H1 (cell line): Measurements from ENCODE around the gene S1PR1. TPM values are rescaled to one million over a fixed set of nuclear protein-coding genes. Genes with fewer than 3 reads are reported as not detected.

ENCODE experiments used
- CTCF ChIA-PET: fragments of 300-600 bp; sonication (Branson Sonifier 250); formaldehyde crosslinking; loops from one replicate; lab custom pipeline; 2021; ENCODE audit not compliant: partially characterized antibody; lab: Charles Lee
- POLR2A ChIA-PET: fragments of 300-600 bp; sonication (Branson Sonifier 250); formaldehyde crosslinking; loops from one replicate; lab custom pipeline; 2021; ENCODE audit warnings: inconsistent platforms; ENCODE audit not compliant: partially characterized antibody; lab: Charles Lee
- DNase-seq, 2 experiments: peaks; one replicate each; pipeline versions ENCODE4 v3.0.0 to v3.0.0-alpha.2; 2010 to 2022; ENCODE audit warnings: low spot score in 2 of 2, low read depth in 1 of 2, mixed read lengths in 1 of 2
- FAIRE-seq: peaks from 2 replicates; lab custom pipeline; 2011; peaks lifted over from hg19 to GRCh38; lab: Jason Lieb, UNC
- H2AFZ ChIP-seq: 2 replicates; pipeline ENCODE4 v1.8.1; 2012; ENCODE audit warnings: low read length, inconsistent platforms
- H2AK5ac ChIP-seq: 2 replicates; pipeline ENCODE4 v1.6.1; 2013; ENCODE audit warnings: low read depth, low read length
- H2BK120ac ChIP-seq: replicated peaks from 2 replicates; pipeline ENCODE3; 2013; ENCODE audit warnings: low read depth, low read length, inconsistent platforms
- H2BK12ac ChIP-seq: 2 replicates; pipeline ENCODE4 v1.6.1; 2013; ENCODE audit warnings: low read depth, low read length
- H2BK15ac ChIP-seq: 2 replicates; pipeline ENCODE4 v1.6.1; 2013; ENCODE audit warnings: low read length
- H2BK20ac ChIP-seq: 2 replicates; pipeline ENCODE4 v1.6.1; 2013; ENCODE audit warnings: low read length
- H2BK5ac ChIP-seq: 2 replicates; pipeline ENCODE4 v1.6.1; 2013; ENCODE audit warnings: low read depth, low read length
- H3K14ac ChIP-seq: 2 replicates; pipeline ENCODE4 v1.6.1; 2013; ENCODE audit warnings: inconsistent platforms; ENCODE audit not compliant: insufficient read length
- H3K18ac ChIP-seq: 2 replicates; pipeline ENCODE4 v1.6.1; 2013; ENCODE audit warnings: low read length; ENCODE audit errors: extremely low read depth
- H3K23ac ChIP-seq: 2 replicates; pipeline ENCODE4 v1.6.1; 2013; ENCODE audit warnings: inconsistent platforms; ENCODE audit not compliant: insufficient read length
- H3K23me2 ChIP-seq: 2 replicates; pipeline ENCODE4 v1.6.1; 2013; ENCODE audit warnings: low read depth, low read length
- H3K27ac ChIP-seq: 2 replicates; pipeline ENCODE4 v1.6.1; 2011; ENCODE audit warnings: low read depth, low read length, inconsistent platforms
- H3K27me3 ChIP-seq, 4 experiments: replicated peaks in 1 of 4; 1 replicate in 1 of 4; 2 replicates in 3 of 4; pipeline versions ENCODE4 v1.6.1 to v1.8.1; 2011 to 2013; ENCODE audit warnings: low read length in 3 of 4, mild to moderate bottlenecking in 3 of 4, inconsistent platforms in 2 of 4, mixed read lengths in 2 of 4, moderate library complexity in 1 of 4; ENCODE audit not compliant: control insufficient read depth in 3 of 4, insufficient read depth in 3 of 4; ENCODE audit errors: extremely low read depth in 1 of 4
- H3K36me3 ChIP-seq, 4 experiments: 2 replicates each; pipeline versions ENCODE4 v1.6.1 to v1.8.1; 2011 to 2013; ENCODE audit warnings: mild to moderate bottlenecking in 4 of 4, low read length in 3 of 4, moderate library complexity in 2 of 4, control low read depth in 1 of 4, inconsistent platforms in 1 of 4; ENCODE audit not compliant: insufficient read depth in 4 of 4, control insufficient read depth in 2 of 4
- H3K4ac ChIP-seq: replicated peaks from 2 replicates; pipeline ENCODE3; 2013; ENCODE audit warnings: low read length, low read depth, mixed read lengths, inconsistent platforms; ENCODE audit not compliant: insufficient read length
- H3K4me1 ChIP-seq, 4 experiments: replicated peaks in 1 of 4; 1 replicate in 1 of 4; 2 replicates in 3 of 4; pipeline versions ENCODE4 v1.6.1 to v1.8.1; 2011 to 2013; ENCODE audit warnings: low read length in 3 of 4, inconsistent platforms in 2 of 4, mixed read lengths in 1 of 4; ENCODE audit not compliant: insufficient read depth in 4 of 4, control insufficient read depth in 3 of 4
- H3K4me2 ChIP-seq, 2 experiments: 2 replicates each; pipeline versions ENCODE4 v1.6.1 to v1.8.1; 2011 to 2013; ENCODE audit warnings: low read depth in 2 of 2, low read length in 2 of 2, control low read depth in 1 of 2, inconsistent platforms in 1 of 2, mild to moderate bottlenecking in 1 of 2; ENCODE audit not compliant: insufficient read depth in 1 of 2
- H3K4me3 ChIP-seq, 4 experiments: fragments of 200-600, 300-600 bp in 1 of 4; sonication (generic), shearing (Covaris generic), sonication (Bioruptor Twin) in 1 of 4; 2 replicates each; pipeline versions ENCODE4 v1.5.1 to v1.8.1; 2011 to 2016; ENCODE audit warnings: low read length in 4 of 4, low read depth in 3 of 4, control low read depth in 2 of 4, inconsistent platforms in 2 of 4, mild to moderate bottlenecking in 2 of 4, mixed read lengths in 1 of 4, moderate library complexity in 1 of 4; ENCODE audit not compliant: insufficient read depth in 2 of 4; ENCODE audit errors: extremely low read depth in 1 of 4
- H3K56ac ChIP-seq: replicated peaks from 2 replicates; pipeline ENCODE3; 2013; ENCODE audit warnings: low read depth, mild to moderate bottlenecking, mixed read lengths, low read length, inconsistent platforms; ENCODE audit not compliant: insufficient read length
- H3K79me1 ChIP-seq: 2 replicates; pipeline ENCODE4 v1.6.1; 2013; ENCODE audit warnings: low read depth, low read length, control low read depth
- H3K79me2 ChIP-seq, 2 experiments: 2 replicates each; pipeline versions ENCODE4 v1.6.1 to v1.8.1; 2012 to 2013; ENCODE audit warnings: low read length in 2 of 2, mild to moderate bottlenecking in 2 of 2, inconsistent platforms in 1 of 2; ENCODE audit not compliant: insufficient read depth in 2 of 2, control insufficient read depth in 1 of 2
- H3K9ac ChIP-seq, 4 experiments: replicated peaks in 1 of 4; 1 replicate in 1 of 4; 2 replicates in 3 of 4; pipeline versions ENCODE4 v1.6.1 to v1.8.1; 2011 to 2013; ENCODE audit warnings: low read depth in 3 of 4, low read length in 3 of 4, control low read depth in 2 of 4, mild to moderate bottlenecking in 2 of 4, moderate library complexity in 2 of 4, inconsistent platforms in 1 of 4; ENCODE audit errors: extremely low read depth in 1 of 4
- H3K9me3 ChIP-seq, 2 experiments: 2 replicates each; pipeline versions ENCODE4 v1.6.1 to v1.8.1; 2012 to 2013; ENCODE audit warnings: mild to moderate bottlenecking in 2 of 2, moderate library complexity in 2 of 2, control low read depth in 1 of 2, inconsistent platforms in 1 of 2, low read depth in 1 of 2, low read length in 1 of 2, mixed read lengths in 1 of 2; ENCODE audit not compliant: insufficient read depth in 2 of 2
- H4K20me1 ChIP-seq, 2 experiments: replicated peaks in 1 of 2; 2 replicates each; pipeline versions ENCODE3 to v1.8.1; 2011 to 2013; ENCODE audit warnings: inconsistent platforms in 2 of 2, low read length in 2 of 2, mild to moderate bottlenecking in 1 of 2; ENCODE audit not compliant: insufficient read depth in 2 of 2, control insufficient read depth in 1 of 2
- H4K5ac ChIP-seq: 2 replicates; pipeline ENCODE4 v1.6.1; 2013; ENCODE audit warnings: low read length, low read depth, mixed read lengths, inconsistent platforms; ENCODE audit not compliant: insufficient read length
- H4K8ac ChIP-seq: 2 replicates; pipeline ENCODE4 v1.8.0; 2013; ENCODE audit warnings: mild to moderate bottlenecking, moderate library complexity, low read length, inconsistent platforms; ENCODE audit not compliant: insufficient read depth; ENCODE audit errors: extremely low read depth
- H4K91ac ChIP-seq: replicated peaks from 2 replicates; pipeline ENCODE3; 2013; ENCODE audit warnings: low read length, mixed read lengths, inconsistent platforms; ENCODE audit not compliant: insufficient read length
- KDM4A ChIP-seq: IDR thresholded peaks from one replicate; pipeline ENCODE4 v1.7.1; 2012; ENCODE audit warnings: low read depth, mild to moderate bottlenecking, moderate library complexity, low read length, inconsistent platforms; ENCODE audit not compliant: severe bottlenecking
- SIX5 ChIP-seq: IDR thresholded peaks from 2 replicates; pipeline ENCODE4 v1.6.1; 2011; ENCODE audit warnings: mild to moderate bottlenecking, low read depth, low read length
- WGBS, 2 experiments: shearing (Covaris generic) in 1 of 2; methylation state at CpG; one replicate each; pipeline versions ENCODE4 v1.1.6 to v1.1.7; 2013 to 2015; ENCODE audit warnings: low lambda C conversion rate in 2 of 2, mixed read lengths in 2 of 2, inconsistent platforms in 1 of 2, low coverage in 1 of 2, missing lambda C conversion rate in 1 of 2; ENCODE audit not compliant: insufficient replicate concordance in 2 of 2, insufficient coverage in 1 of 2, insufficient read length in 1 of 2; ENCODE audit errors: extremely low coverage in 1 of 2, missing lambda C conversion rate in 1 of 2; 5-methylcytosine and 5-hydroxymethylcytosine counted together
- polyA plus RNA-seq, 7 experiments: library from polyadenylated mRNA; depleted of rRNA in 3 of 7; stranded (reverse) in 5 of 7; unstranded in 2 of 7; fragments of >200 nt in 5 of 7; fragments of 200-250 nt in 2 of 7; gene quantifications; 1 replicate in 5 of 7; 2 replicates in 1 of 7; 4 replicates in 1 of 7; pipeline versions ENCODE4 v1.2.1 to v1.2.3, GENCODE V29; 2011 to 2013; ENCODE audit warnings: missing spikeins in 2 of 7, mixed read lengths in 2 of 7
- total RNA-seq: library from RNA; stranded (reverse); fragmentation: NEBNext Ultra II Directional; extraction: Animal tissue kit (Norgen Biotek cat#: 25700); gene quantifications from 2 replicates; pipeline ENCODE4 v1.2.1, GENCODE V29; 2021
- TF ChIP-seq, protein P1 (sequence below): IDR thresholded peaks from 2 replicates; pipeline ENCODE4 v1.6.1; 2012; ENCODE audit warnings: inconsistent platforms

Gene S1PR1
- total and polyA plus RNA-seq, 2 of the 8 experiments (the other 6 are each of a cell fraction or from before 2014, with no cell fraction given): 3.5 to 5.5 TPM

DNA sequence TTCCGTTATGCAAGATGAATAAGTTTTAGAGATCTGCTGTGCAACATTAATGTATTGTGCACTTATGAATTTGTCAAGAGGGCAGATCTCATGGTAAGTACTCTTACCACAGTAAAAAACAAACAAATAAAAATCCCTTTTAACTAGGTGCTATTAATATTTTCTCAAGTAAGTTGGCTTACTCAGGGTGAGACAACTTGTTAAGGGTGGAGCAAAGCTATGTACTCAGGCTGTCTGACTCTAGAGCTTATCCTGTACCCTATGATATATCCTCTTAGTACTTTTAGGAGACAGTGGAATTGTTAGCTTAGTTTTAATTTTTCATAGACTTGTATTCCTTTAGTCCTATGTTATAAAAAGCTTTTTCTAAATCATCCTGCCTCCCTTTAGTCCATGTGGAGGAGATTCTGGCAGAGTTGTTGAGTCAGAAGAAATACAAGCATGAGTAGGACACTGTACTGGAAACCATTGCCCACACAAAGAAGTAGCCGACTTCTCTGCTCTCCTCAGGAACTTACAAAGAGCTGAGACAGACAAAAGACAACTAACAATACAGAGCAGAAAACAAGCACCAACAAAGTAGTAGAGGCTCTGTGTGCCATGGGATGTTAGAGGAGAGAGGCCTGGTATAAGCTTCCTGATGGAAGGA is 49.2 kb downstream of the S1PR1 start:
- no peak overlapping the region for H3K23ac ChIP-seq
- no peak overlapping the region for H3K56ac ChIP-seq
- CTCF ChIA-PET: interaction anchor here (1.0 to 7.3 kb wide), 11 partner anchors 19 to 1221 kb away, joined by 3 to 82 read pairs (median 5); partner anchors contain the start of gene S1PR1
- H3K9me3 ChIP-seq: no peaks in the 10 kb centered on the region
- no peak overlapping the region for H2BK5ac ChIP-seq
- POLR2A ChIA-PET: no interaction called here
- DNase-seq (no peak), FAIRE-seq (no peak)
- H3K27me3 ChIP-seq: no peaks in the 10 kb centered on the region
- H3K79me2 ChIP-seq: no peaks in the 10 kb centered on the region
- no peak overlapping the region for H2BK20ac ChIP-seq
- H4K5ac ChIP-seq: no peak overlapping the region
- no peak overlapping the region for H4K91ac ChIP-seq
- no peak overlapping the region for H3K14ac ChIP-seq
- H4K8ac ChIP-seq: no peak overlapping the region
- H2BK120ac ChIP-seq: no peak overlapping the region
- H3K4me3 ChIP-seq: no peak overlapping the region
- H2BK12ac ChIP-seq: no peak overlapping the region
- no peak overlapping the region for H2BK15ac ChIP-seq
- no peak overlapping the region for H2AK5ac ChIP-seq
- H3K23me2 ChIP-seq: no peaks in the 10 kb centered on the region
- peaks cover 0 to 3% (median 0%) of the 10 kb centered on the region in 4 experiments; a peak in 1 of 7 replicates for H3K4me1 ChIP-seq
- H3K4ac ChIP-seq: no peak overlapping the region
- TF ChIP-seq, protein P1, sequence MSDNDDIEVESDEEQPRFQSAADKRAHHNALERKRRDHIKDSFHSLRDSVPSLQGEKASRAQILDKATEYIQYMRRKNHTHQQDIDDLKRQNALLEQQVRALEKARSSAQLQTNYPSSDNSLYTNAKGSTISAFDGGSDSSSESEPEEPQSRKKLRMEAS: no peak
- no peak for TF ChIP-seq KDM4A
- no peak for TF ChIP-seq SIX5
- no peaks in the 10 kb centered on the region for H4K20me1 ChIP-seq
- H3K9ac ChIP-seq: no peak overlapping the region
- H3K79me1 ChIP-seq: no peaks in the 10 kb centered on the region
- 93% methylated on average over 2 of the region's 2 CpGs; no CpG with 5 or more reads in 1 of the 2 experiments for WGBS, 2 experiments
- no peak overlapping the region for H2AFZ ChIP-seq
- no peak overlapping the region for H3K18ac ChIP-seq
- no peak overlapping the region for H3K27ac ChIP-seq
- H3K36me3 ChIP-seq: no peaks in the 10 kb centered on the region
- no peak overlapping the region for H3K4me2 ChIP-seq
